ENCODE results near the gene UBAC2. TPM values are rescaled to one million over a fixed set of nuclear protein-coding genes. Genes with fewer than 3 reads are reported as not detected.

Gene UBAC2
- total RNA-seq, 4 donors from 2014 or later, result 54.4 to 65.9 (median 59.5) TPM

- intact Hi-C loops (cut with DNase I; ENCODE audit: low total_unique reads), result no loop called here
These were observed 43.6 kb upstream of the UBAC2 start for GRCh38 chr13:99157046-99157445.

GRCh38 chr13:99158846-99159245, 41.8 kb upstream of the UBAC2 start:
- DNase-seq, result no peak
- Histone ChIP-seq H3K4me1 (no peaks in the 10 kb centered on the region), H3K4me3 (no peak overlapping the region), H3K27me3 (no peaks in the 10 kb centered on the region), H3K27ac (no peak overlapping the region), H3K36me3 (no peaks in the 10 kb centered on the region), H3K9me3 (no peaks in the 10 kb centered on the region)
- intact Hi-C loops (cut with DNase I; ENCODE audit: low total_unique reads), result no loop called here
- TF ChIP-seq CTCF (IDR thresholded peaks at IDR 0.05), result no peak
- TF ChIP-seq POLR2A (IDR thresholded peaks at IDR 0.05), result no peak

More at GRCh38 chr13:99157046-99157445, 43.6 kb upstream of the UBAC2 start:
- H3K27me3 ChIP-seq, result no peaks in the 10 kb centered on the region
- no peak overlapping the region for H3K4me3 ChIP-seq
- H3K36me3 ChIP-seq, result no peaks in the 10 kb centered on the region
- TF ChIP-seq CTCF (IDR thresholded peaks at IDR 0.05), result no peak
- TF ChIP-seq POLR2A (IDR thresholded peaks at IDR 0.05), result no peak
- DNase-seq, result no peak
- no peaks in the 10 kb centered on the region for H3K4me1 ChIP-seq
- H3K27ac ChIP-seq, result no peak overlapping the region
- no peaks in the 10 kb centered on the region for H3K9me3 ChIP-seq

GRCh38 chr13:99159331-99160061, 41.2 kb upstream of the UBAC2 start:
- DNase-seq, result no peak
- intact Hi-C loops (cut with DNase I; ENCODE audit: low total_unique reads), result no loop called here
- Histone ChIP-seq H3K27me3 (no peaks in the 10 kb centered on the region), H3K9me3 (no peaks in the 10 kb centered on the region), H3K4me1 (no peaks in the 10 kb centered on the region), H3K27ac (no peak overlapping the region), H3K36me3 (no peaks in the 10 kb centered on the region), H3K4me3 (no peak overlapping the region)
- TF ChIP-seq POLR2A (IDR thresholded peaks at IDR 0.05) (no peak), CTCF (IDR thresholded peaks at IDR 0.05) (no peak)

- no peaks in the 10 kb centered on the region for H3K4me1 ChIP-seq
- H3K36me3 ChIP-seq, result no peaks in the 10 kb centered on the region
- no peak for TF ChIP-seq CTCF (IDR thresholded peaks at IDR 0.05)
- intact Hi-C loops (cut with DNase I; ENCODE audit: low total_unique reads), result no loop called here
- H3K4me3 ChIP-seq, result no peak overlapping the region
- H3K9me3 ChIP-seq, result no peaks in the 10 kb centered on the region
- H3K27me3 ChIP-seq, result no peaks in the 10 kb centered on the region
- DNase-seq, result no peak
- H3K27ac ChIP-seq, result no peak overlapping the region
These were observed 40.2 kb upstream of the UBAC2 start for GRCh38 chr13:99160415-99160814.

- no peak for TF ChIP-seq CTCF (IDR thresholded peaks at IDR 0.05)
- no peak for TF ChIP-seq POLR2A (IDR thresholded peaks at IDR 0.05)
- no peak for DNase-seq
- Histone ChIP-seq H3K4me3 (no peak overlapping the region), H3K9me3 (no peaks in the 10 kb centered on the region), H3K36me3 (no peaks in the 10 kb centered on the region), H3K27me3 (no peaks in the 10 kb centered on the region), H3K27ac (no peak overlapping the region), H3K4me1 (no peaks in the 10 kb centered on the region)
- intact Hi-C loops (cut with DNase I; ENCODE audit: low total_unique reads), result no loop called here
These were observed 39.1 kb upstream of the UBAC2 start for GRCh38 chr13:99161512-99161911.

Measured in uterus (tissue), 4 donors.